ENCODE results near the gene N4BP2L1.
"Not testable (repeated sequence)": the region's sequence is repeated elsewhere in the genome, so short reads cannot be mapped to it uniquely, and the experiment has no call there.

The N4BP2L1 gene

GRCh38 chr13:32391101-32391619 is 36.8 kb downstream of the N4BP2L1 start:
- DNase-seq (ENCODE audit: low read depth in 2 of 3, low spot score in 1 of 3) = no peak

- no peak for DNase-seq (ENCODE audit: low read depth in 2 of 3, low spot score in 1 of 3)
These were observed 37.4 kb downstream of the N4BP2L1 start for GRCh38 chr13:32390484-32390883.

GRCh38 chr13:32390048-32390447 is 37.9 kb downstream of the N4BP2L1 start:
- DNase-seq (ENCODE audit: low read depth in 2 of 3, low spot score in 1 of 3) = no peak

- no peak for DNase-seq (ENCODE audit: low read depth in 2 of 3, low spot score in 1 of 3)
These were observed 42.5 kb downstream of the N4BP2L1 start for GRCh38 chr13:32385410-32385809.

GRCh38 chr13:32384702-32385101 is 43.2 kb downstream of the N4BP2L1 start:
- DNase-seq (ENCODE audit: low read depth in 2 of 3, low spot score in 1 of 3) = no peak

GRCh38 chr13:32383836-32384618 is 43.9 kb downstream of the N4BP2L1 start:
- DNase-seq (ENCODE audit: low read depth in 2 of 3, low spot score in 1 of 3) = no peak

GRCh38 chr13:32381539-32381938 is 46.4 kb downstream of the N4BP2L1 start:
- no peak for DNase-seq (ENCODE audit: low read depth in 2 of 3, low spot score in 1 of 3)

- no peak for DNase-seq (ENCODE audit: low read depth in 2 of 3, low spot score in 1 of 3)
These were observed 49.9 kb downstream of the N4BP2L1 start for GRCh38 chr13:32378012-32378411.

GRCh38 chr13:32376642-32377415 is 51.1 kb downstream of the N4BP2L1 start:
- DNase-seq (ENCODE audit: low read depth in 2 of 3, low spot score in 1 of 3) = no peak

- DNase-seq (ENCODE audit: low read depth in 2 of 3, low spot score in 1 of 3) = no peak
These were observed 57.1 kb downstream of the N4BP2L1 start for GRCh38 chr13:32370805-32371204.

- DNase-seq (ENCODE audit: low read depth in 2 of 3, low spot score in 1 of 3) = no peak
These were observed 65.4 kb downstream of the N4BP2L1 start for GRCh38 chr13:32362574-32362973.

- not testable (repeated sequence) for DNase-seq (ENCODE audit: low read depth in 2 of 3, low spot score in 1 of 3)
These were observed 72.0 kb downstream of the N4BP2L1 start for GRCh38 chr13:32355935-32356334.

GRCh38 chr13:32354040-32354439 is 73.9 kb downstream of the N4BP2L1 start:
- no peak for DNase-seq (ENCODE audit: low read depth in 2 of 3, low spot score in 1 of 3)

GRCh38 chr13:32350839-32351441 is 77.0 kb downstream of the N4BP2L1 start:
- not testable (repeated sequence) for DNase-seq (ENCODE audit: low read depth in 2 of 3, low spot score in 1 of 3)
